ELR (cell line): ENCODE data around the gene LRG1.
"Not testable (repeated sequence)": the region's sequence is repeated elsewhere in the genome, so short reads cannot be mapped to it uniquely, and the experiment has no call there.

Experiments
- DNase-seq: peaks from one replicate; pipeline ENCODE4 v3.0.0-alpha.2; 2015; ENCODE audit warnings: low read depth

The LRG1 gene

GRCh38 chr19:4529924-4530522 lies 9.8 kb downstream of the LRG1 start:
- DNase-seq: no peak

- no peak for DNase-seq
These were observed 11.0 kb downstream of the LRG1 start for GRCh38 chr19:4528843-4529242.

- DNase-seq: not testable (repeated sequence)
These were observed 12.5 kb downstream of the LRG1 start for GRCh38 chr19:4527377-4527776.

GRCh38 chr19:4525563-4526002 lies 14.3 kb downstream of the LRG1 start:
- no peak for DNase-seq

- peak; percentile 69 for DNase-seq
These were observed 14.9 kb downstream of the LRG1 start for GRCh38 chr19:4524808-4525562.

- DNase-seq: peak; percentile 67
These were observed 16.3 kb downstream of the LRG1 start for GRCh38 chr19:4523306-4524110.

- DNase-seq: no peak
These were observed 17.4 kb downstream of the LRG1 start for GRCh38 chr19:4522291-4523002.

GRCh38 chr19:4521888-4522242 lies 18.0 kb downstream of the LRG1 start:
- no peak for DNase-seq

GRCh38 chr19:4521170-4521887 lies 18.5 kb downstream of the LRG1 start:
- peak; percentile 48 for DNase-seq

GRCh38 chr19:4519521-4520277 lies 20.1 kb downstream of the LRG1 start:
- DNase-seq: no peak

GRCh38 chr19:4519172-4519496 lies 20.7 kb downstream of the LRG1 start:
- no peak for DNase-seq

- no peak for DNase-seq
These were observed 21.3 kb downstream of the LRG1 start, which contains the start of gene PLIN4 for GRCh38 chr19:4518345-4519171. Gene PLIN4, minus strand, starts transcription at chr19:4518486. Its CDS starts 214 bp downstream, at chr19:4518272.

- DNase-seq: no peak
These were observed 22.3 kb downstream of the LRG1 start for GRCh38 chr19:4517451-4518057.

GRCh38 chr19:4516939-4517300 lies 22.9 kb downstream of the LRG1 start:
- no peak for DNase-seq

GRCh38 chr19:4516199-4516938 lies 23.5 kb downstream of the LRG1 start:
- no peak for DNase-seq

- DNase-seq: no peak
These were observed 24.1 kb downstream of the LRG1 start for GRCh38 chr19:4515732-4516131.

- no peak for DNase-seq
These were observed 26.6 kb downstream of the LRG1 start for GRCh38 chr19:4513248-4513647.

- no peak for DNase-seq
These were observed 27.8 kb downstream of the LRG1 start for GRCh38 chr19:4512070-4512469.
